GM12801 (cell line): ENCODE measurements around the gene ARMC2.

ENCODE experiments used
- CTCF ChIP-seq: IDR thresholded peaks from one replicate; pipeline ENCODE4 v1.5.1; 2011; ENCODE audit warnings: control low read depth; ENCODE audit not compliant: insufficient read length; ENCODE audit errors: extremely low read depth

Gene ARMC2

GRCh38 chr6:108804956-108805355, 43.3 kb upstream of the ARMC2 start:
- TF ChIP-seq CTCF, result no peak

GRCh38 chr6:108805611-108806167, 42.5 kb upstream of the ARMC2 start:
- no peak for TF ChIP-seq CTCF

GRCh38 chr6:108806171-108806570, 42.1 kb upstream of the ARMC2 start:
- no peak for TF ChIP-seq CTCF

- no peak for TF ChIP-seq CTCF
These were observed 41.6 kb upstream of the ARMC2 start for GRCh38 chr6:108806665-108807064.

GRCh38 chr6:108807928-108808327, 40.3 kb upstream of the ARMC2 start:
- no peak for TF ChIP-seq CTCF

GRCh38 chr6:108809211-108809610, 39.0 kb upstream of the ARMC2 start:
- no peak for TF ChIP-seq CTCF

GRCh38 chr6:108810057-108810643, 38.1 kb upstream of the ARMC2 start:
- TF ChIP-seq CTCF, result no peak
